SK-N-SH treated with all-trans-retinoic acid at 6 μM for 48 hours (cell line): ENCODE data around the gene PRKG1.

Source experiments
- ATAC-seq: fragments of 200-7000 bp; cut with Tn5 transposase; 3 replicates; pipeline ENCODE4 v1.9.1; 2020; ENCODE audit warnings: mild to moderate bottlenecking, moderate library complexity
- ARNTL ChIP-seq: fragments of 450-650 bp; formaldehyde crosslinking; IDR thresholded peaks from 2 replicates; pipeline ENCODE4 v1.5.0; 2020; ENCODE audit warnings: low read depth, mild to moderate bottlenecking, moderate library complexity, borderline replicate concordance
- BACH2 ChIP-seq: fragments of 250-450 bp; sonication (Bioruptor Pico); IDR thresholded peaks from 2 replicates; pipeline ENCODE4 v1.9.0; 2021; ENCODE audit warnings: mild to moderate bottlenecking, borderline replicate concordance
- CSDC2 ChIP-seq: fragments of 250-450 bp; sonication (Bioruptor Pico); IDR thresholded peaks from 2 replicates; pipeline ENCODE4 v1.5.0; 2020; ENCODE audit warnings: mild to moderate bottlenecking, moderate library complexity
- ESRRG ChIP-seq: fragments of 250-450 bp; sonication (Bioruptor Pico); IDR thresholded peaks from 2 replicates; pipeline ENCODE4 v1.6.1; 2021; ENCODE audit warnings: mild to moderate bottlenecking
- ISL1 ChIP-seq: fragments of 250-450 bp; sonication (Bioruptor Pico); IDR thresholded peaks from 2 replicates; pipeline ENCODE4 v2.1.2; 2022; ENCODE audit warnings: mild to moderate bottlenecking, moderate library complexity
- PPARA ChIP-seq: fragments of 250-450 bp; sonication (Bioruptor Pico); IDR thresholded peaks from 2 replicates; pipeline ENCODE4 v1.5.0; 2020; ENCODE audit warnings: mild to moderate bottlenecking, borderline replicate concordance
- SNAI2 ChIP-seq: fragments of 250-450 bp; sonication (Bioruptor Pico); IDR thresholded peaks from 2 replicates; pipeline ENCODE4 v1.5.0; 2020; ENCODE audit warnings: mild to moderate bottlenecking, moderate library complexity
- TCF4 ChIP-seq: fragments of 250-450 bp; sonication (Bioruptor Pico); IDR thresholded peaks from 2 replicates; pipeline ENCODE4 v1.8.0; 2021; ENCODE audit warnings: mild to moderate bottlenecking, moderate library complexity, borderline replicate concordance
- TOX ChIP-seq: fragments of 250-450 bp; sonication (Bioruptor Pico); IDR thresholded peaks from 2 replicates; pipeline ENCODE4 v1.8.0; 2021; ENCODE audit warnings: mild to moderate bottlenecking, moderate library complexity, borderline replicate concordance
- ZFP3 ChIP-seq: fragments of 250-450 bp; sonication (Bioruptor Pico); IDR thresholded peaks from 2 replicates; pipeline ENCODE4 v1.5.0; 2020; ENCODE audit warnings: mild to moderate bottlenecking, moderate library complexity
- ZNF8 ChIP-seq: fragments of 450-650 bp; formaldehyde crosslinking; IDR thresholded peaks from 2 replicates; pipeline ENCODE4 v1.5.0; 2020; ENCODE audit warnings: mild to moderate bottlenecking, moderate library complexity
- TF ChIP-seq, protein P1 (sequence below): fragments of 250-450 bp; sonication (Bioruptor Pico); IDR thresholded peaks from 2 replicates; pipeline ENCODE4 v1.5.1; 2020; ENCODE audit warnings: low read depth, mild to moderate bottlenecking, moderate library complexity
- TF ChIP-seq, protein P2 (sequence below): fragments of 250-450 bp; sonication (Bioruptor Pico); IDR thresholded peaks from 2 replicates; pipeline ENCODE4 v1.5.0; 2020; ENCODE audit warnings: mild to moderate bottlenecking, moderate library complexity
- TF ChIP-seq, protein P3 (sequence below): fragments of 250-450 bp; sonication (Bioruptor Pico); IDR thresholded peaks from 2 replicates; pipeline ENCODE4 v1.8.0; 2021; ENCODE audit warnings: low read depth, mild to moderate bottlenecking, moderate library complexity, borderline replicate concordance
- TF ChIP-seq, protein P4 (sequence below): fragments of 250-450 bp; sonication (Bioruptor Pico); IDR thresholded peaks from 2 replicates; pipeline ENCODE4 v1.5.1; 2021; ENCODE audit warnings: mild to moderate bottlenecking, moderate library complexity
- TF ChIP-seq, protein P5 (sequence below): fragments of 250-450 bp; sonication (Bioruptor Pico); IDR thresholded peaks from 2 replicates; pipeline ENCODE4 v1.8.0; 2020; ENCODE audit warnings: mild to moderate bottlenecking, moderate library complexity, borderline replicate concordance

Gene PRKG1

DNA sequence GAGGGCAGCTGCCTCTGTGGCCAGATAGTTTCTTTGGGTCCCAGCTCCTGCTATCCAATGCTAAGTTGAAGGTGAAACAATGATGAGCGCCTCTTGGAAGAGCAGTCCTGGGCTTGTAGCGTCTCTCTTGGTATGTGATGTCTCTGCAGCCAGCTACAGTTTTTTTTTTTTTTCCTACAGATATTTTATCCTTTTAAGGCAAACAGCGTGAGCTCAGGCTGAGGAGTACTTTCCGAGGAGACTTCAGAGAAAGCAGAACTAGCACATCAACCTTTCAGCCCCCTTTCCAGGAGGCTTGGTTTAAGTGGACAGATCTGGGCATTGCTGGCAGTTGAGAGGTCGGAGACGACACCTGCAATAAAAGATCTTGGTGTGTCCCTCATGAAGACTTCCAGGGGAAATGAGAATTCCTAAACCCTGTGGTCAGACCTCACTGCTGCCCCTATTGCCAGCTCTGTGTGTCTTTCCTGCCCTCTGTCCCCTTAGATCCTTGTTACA, 9.1 kb downstream of the PRKG1 start:
- TF ChIP-seq, protein P1, sequence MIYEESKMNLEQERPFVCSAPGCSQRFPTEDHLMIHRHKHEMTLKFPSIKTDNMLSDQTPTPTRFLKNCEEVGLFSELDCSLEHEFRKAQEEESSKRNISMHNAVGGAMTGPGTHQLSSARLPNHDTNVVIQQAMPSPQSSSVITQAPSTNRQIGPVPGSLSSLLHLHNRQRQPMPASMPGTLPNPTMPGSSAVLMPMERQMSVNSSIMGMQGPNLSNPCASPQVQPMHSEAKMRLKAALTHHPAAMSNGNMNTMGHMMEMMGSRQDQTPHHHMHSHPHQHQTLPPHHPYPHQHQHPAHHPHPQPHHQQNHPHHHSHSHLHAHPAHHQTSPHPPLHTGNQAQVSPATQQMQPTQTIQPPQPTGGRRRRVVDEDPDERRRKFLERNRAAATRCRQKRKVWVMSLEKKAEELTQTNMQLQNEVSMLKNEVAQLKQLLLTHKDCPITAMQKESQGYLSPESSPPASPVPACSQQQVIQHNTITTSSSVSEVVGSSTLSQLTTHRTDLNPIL (CRISPR knock-in tag): no peak
- TF ChIP-seq ESRRG (CRISPR knock-in tag) (no peak), CSDC2 (CRISPR knock-in tag) (no peak), BACH2 (no peak), ARNTL (CRISPR knock-in tag) (no peak), ZFP3 (CRISPR knock-in tag) (no peak), ZNF8 (no peak)
- TF ChIP-seq, protein P2, sequence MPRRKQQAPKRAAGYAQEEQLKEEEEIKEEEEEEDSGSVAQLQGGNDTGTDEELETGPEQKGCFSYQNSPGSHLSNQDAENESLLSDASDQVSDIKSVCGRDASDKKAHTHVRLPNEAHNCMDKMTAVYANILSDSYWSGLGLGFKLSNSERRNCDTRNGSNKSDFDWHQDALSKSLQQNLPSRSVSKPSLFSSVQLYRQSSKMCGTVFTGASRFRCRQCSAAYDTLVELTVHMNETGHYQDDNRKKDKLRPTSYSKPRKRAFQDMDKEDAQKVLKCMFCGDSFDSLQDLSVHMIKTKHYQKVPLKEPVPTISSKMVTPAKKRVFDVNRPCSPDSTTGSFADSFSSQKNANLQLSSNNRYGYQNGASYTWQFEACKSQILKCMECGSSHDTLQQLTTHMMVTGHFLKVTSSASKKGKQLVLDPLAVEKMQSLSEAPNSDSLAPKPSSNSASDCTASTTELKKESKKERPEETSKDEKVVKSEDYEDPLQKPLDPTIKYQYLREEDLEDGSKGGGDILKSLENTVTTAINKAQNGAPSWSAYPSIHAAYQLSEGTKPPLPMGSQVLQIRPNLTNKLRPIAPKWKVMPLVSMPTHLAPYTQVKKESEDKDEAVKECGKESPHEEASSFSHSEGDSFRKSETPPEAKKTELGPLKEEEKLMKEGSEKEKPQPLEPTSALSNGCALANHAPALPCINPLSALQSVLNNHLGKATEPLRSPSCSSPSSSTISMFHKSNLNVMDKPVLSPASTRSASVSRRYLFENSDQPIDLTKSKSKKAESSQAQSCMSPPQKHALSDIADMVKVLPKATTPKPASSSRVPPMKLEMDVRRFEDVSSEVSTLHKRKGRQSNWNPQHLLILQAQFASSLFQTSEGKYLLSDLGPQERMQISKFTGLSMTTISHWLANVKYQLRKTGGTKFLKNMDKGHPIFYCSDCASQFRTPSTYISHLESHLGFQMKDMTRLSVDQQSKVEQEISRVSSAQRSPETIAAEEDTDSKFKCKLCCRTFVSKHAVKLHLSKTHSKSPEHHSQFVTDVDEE: no peak
- TF ChIP-seq, protein P3, sequence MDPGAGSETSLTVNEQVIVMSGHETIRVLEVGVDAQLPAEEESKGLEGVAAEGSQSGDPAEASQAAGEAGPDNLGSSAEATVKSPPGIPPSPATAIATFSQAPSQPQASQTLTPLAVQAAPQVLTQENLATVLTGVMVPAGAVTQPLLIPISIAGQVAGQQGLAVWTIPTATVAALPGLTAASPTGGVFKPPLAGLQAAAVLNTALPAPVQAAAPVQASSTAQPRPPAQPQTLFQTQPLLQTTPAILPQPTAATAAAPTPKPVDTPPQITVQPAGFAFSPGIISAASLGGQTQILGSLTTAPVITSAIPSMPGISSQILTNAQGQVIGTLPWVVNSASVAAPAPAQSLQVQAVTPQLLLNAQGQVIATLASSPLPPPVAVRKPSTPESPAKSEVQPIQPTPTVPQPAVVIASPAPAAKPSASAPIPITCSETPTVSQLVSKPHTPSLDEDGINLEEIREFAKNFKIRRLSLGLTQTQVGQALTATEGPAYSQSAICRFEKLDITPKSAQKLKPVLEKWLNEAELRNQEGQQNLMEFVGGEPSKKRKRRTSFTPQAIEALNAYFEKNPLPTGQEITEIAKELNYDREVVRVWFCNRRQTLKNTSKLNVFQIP (CRISPR knock-in tag): no peak
- peak; percentile 75 for ATAC-seq

DNA sequence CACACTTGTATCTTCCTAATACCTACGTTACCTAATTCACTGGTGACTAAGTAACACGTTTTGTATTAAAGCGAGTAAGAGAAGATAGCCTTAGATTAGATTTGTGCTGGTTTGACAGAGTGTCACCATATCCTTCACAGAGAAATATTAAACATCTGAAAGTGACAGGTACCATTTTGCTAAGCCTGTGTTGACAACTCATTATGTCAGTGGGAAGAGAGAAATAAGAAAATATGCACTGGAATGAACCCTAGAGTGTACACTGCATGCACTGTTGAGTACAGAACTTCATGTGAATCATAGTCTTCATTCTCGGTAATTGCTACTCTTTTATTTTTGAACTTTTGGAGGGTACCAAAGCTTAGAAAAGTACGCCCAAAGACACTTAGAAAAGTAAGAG, 10.9 kb downstream of the PRKG1 start:
- no peak for ATAC-seq
- TF ChIP-seq ESRRG (CRISPR knock-in tag) (no peak), ISL1 (CRISPR knock-in tag) (no peak), SNAI2 (CRISPR knock-in tag) (no peak), CSDC2 (CRISPR knock-in tag) (no peak), PPARA (no peak), ARNTL (CRISPR knock-in tag) (no peak), ZFP3 (CRISPR knock-in tag) (no peak), TCF4 (no peak), TOX (CRISPR knock-in tag) (no peak)
- TF ChIP-seq, protein P4, sequence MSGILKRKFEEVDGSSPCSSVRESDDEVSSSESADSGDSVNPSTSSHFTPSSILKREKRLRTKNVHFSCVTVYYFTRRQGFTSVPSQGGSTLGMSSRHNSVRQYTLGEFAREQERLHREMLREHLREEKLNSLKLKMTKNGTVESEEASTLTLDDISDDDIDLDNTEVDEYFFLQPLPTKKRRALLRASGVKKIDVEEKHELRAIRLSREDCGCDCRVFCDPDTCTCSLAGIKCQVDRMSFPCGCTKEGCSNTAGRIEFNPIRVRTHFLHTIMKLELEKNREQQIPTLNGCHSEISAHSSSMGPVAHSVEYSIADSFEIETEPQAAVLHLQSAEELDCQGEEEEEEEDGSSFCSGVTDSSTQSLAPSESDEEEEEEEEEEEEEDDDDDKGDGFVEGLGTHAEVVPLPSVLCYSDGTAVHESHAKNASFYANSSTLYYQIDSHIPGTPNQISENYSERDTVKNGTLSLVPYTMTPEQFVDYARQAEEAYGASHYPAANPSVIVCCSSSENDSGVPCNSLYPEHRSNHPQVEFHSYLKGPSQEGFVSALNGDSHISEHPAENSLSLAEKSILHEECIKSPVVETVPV (CRISPR knock-in tag): no peak
- TF ChIP-seq, protein P2: no peak
- TF ChIP-seq, protein P5, sequence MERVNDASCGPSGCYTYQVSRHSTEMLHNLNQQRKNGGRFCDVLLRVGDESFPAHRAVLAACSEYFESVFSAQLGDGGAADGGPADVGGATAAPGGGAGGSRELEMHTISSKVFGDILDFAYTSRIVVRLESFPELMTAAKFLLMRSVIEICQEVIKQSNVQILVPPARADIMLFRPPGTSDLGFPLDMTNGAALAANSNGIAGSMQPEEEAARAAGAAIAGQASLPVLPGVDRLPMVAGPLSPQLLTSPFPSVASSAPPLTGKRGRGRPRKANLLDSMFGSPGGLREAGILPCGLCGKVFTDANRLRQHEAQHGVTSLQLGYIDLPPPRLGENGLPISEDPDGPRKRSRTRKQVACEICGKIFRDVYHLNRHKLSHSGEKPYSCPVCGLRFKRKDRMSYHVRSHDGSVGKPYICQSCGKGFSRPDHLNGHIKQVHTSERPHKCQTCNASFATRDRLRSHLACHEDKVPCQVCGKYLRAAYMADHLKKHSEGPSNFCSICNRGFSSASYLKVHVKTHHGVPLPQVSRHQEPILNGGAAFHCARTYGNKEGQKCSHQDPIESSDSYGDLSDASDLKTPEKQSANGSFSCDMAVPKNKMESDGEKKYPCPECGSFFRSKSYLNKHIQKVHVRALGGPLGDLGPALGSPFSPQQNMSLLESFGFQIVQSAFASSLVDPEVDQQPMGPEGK (CRISPR knock-in tag): no peak
- TF ChIP-seq, protein P3 (CRISPR knock-in tag): no peak
- TF ChIP-seq, protein P1 (CRISPR knock-in tag): no peak
- TF ChIP-seq, all 23 proteins: peak for 0
